OCI-LY1 (cell line): Measurements from ENCODE around the gene SCRN1.

Experiments used
- H2AFZ ChIP-seq: fragments of 200-600 bp; sonication (generic), shearing (Covaris generic); 2 replicates; pipeline ENCODE4 v1.6.0; 2014; ENCODE audit warnings: antibody characterized with exemption, mild to moderate bottlenecking, low read length
- H3F3A ChIP-seq: fragments of 200-600 bp; sonication (generic), shearing (Covaris generic); 2 replicates; pipeline ENCODE4 v1.6.0; 2014; ENCODE audit warnings: mild to moderate bottlenecking, antibody characterized with exemption, low read length, moderate library complexity; ENCODE audit not compliant: insufficient read depth
- H3K27ac ChIP-seq: fragments of 200-600 bp; sonication (generic); 2 replicates; pipeline ENCODE4 v1.5.1; 2014; ENCODE audit warnings: low read length, mixed run types, mild to moderate bottlenecking, low read depth; ENCODE audit not compliant: poor library complexity, severe bottlenecking
- H3K27me3 ChIP-seq: fragments of 200-600 bp; sonication (generic); 2 replicates; pipeline ENCODE4 v1.6.0; 2014; ENCODE audit warnings: antibody characterized with exemption, mild to moderate bottlenecking, low read length, moderate library complexity; ENCODE audit not compliant: insufficient read depth
- H3K36me3 ChIP-seq: fragments of 200-600 bp; sonication (generic); 2 replicates; pipeline ENCODE4 v1.6.1; 2014; ENCODE audit warnings: mild to moderate bottlenecking, antibody characterized with exemption, low read length, moderate library complexity, mixed read lengths; ENCODE audit not compliant: insufficient read depth
- H3K4me1 ChIP-seq: fragments of 200-600 bp; sonication (generic); 2 replicates; pipeline ENCODE4 v1.5.1; 2014; ENCODE audit warnings: mild to moderate bottlenecking, low read length, moderate library complexity; ENCODE audit not compliant: insufficient read depth, severe bottlenecking
- H3K4me2 ChIP-seq: fragments of 200-600 bp; sonication (generic), shearing (Covaris generic); 2 replicates; pipeline ENCODE4 v1.6.1; 2014; ENCODE audit warnings: low read length
- H3K4me3 ChIP-seq: fragments of 200-600 bp; sonication (generic); 2 replicates; pipeline ENCODE4 v1.5.1; 2014; ENCODE audit warnings: low read length, low read depth, mild to moderate bottlenecking, mixed read lengths; ENCODE audit not compliant: poor library complexity, severe bottlenecking
- H3K79me2 ChIP-seq: fragments of 200-600 bp; shearing (Covaris generic); 2 replicates; pipeline ENCODE4 v1.6.1; 2016; ENCODE audit warnings: mixed run types, low read length, mixed read lengths; ENCODE audit not compliant: insufficient read depth
- H3K9ac ChIP-seq: fragments of 200-600 bp; sonication (generic), shearing (Covaris generic); 2 replicates; pipeline ENCODE4 v1.6.1; 2014; ENCODE audit warnings: mild to moderate bottlenecking, low read length, mixed read lengths
- H3K9me2 ChIP-seq: fragments of 200-600 bp; sonication (generic), shearing (Covaris generic); 2 replicates; pipeline ENCODE4 v1.6.1; 2014; ENCODE audit warnings: low read depth, mild to moderate bottlenecking, low read length, mixed read lengths
- H3K9me3 ChIP-seq: fragments of 200-600 bp; shearing (Covaris generic); 2 replicates; pipeline ENCODE4 v1.6.1; 2014; ENCODE audit warnings: low read length, mixed read lengths
- H4K20me1 ChIP-seq: fragments of 200-600 bp; sonication (generic), shearing (Covaris generic); 2 replicates; pipeline ENCODE4 v1.6.0; 2016; ENCODE audit warnings: mild to moderate bottlenecking, low read length; ENCODE audit not compliant: insufficient read depth
- CTCF ChIP-seq: fragments of 200-600 bp; sonication (generic), shearing (Covaris generic); IDR thresholded peaks from 2 replicates; pipeline ENCODE4 v1.5.1; 2017; ENCODE audit warnings: mild to moderate bottlenecking, antibody characterized with exemption, low read length, moderate library complexity, mixed read lengths
- EZH2 ChIP-seq: fragments of 200-600 bp; sonication (generic), shearing (Covaris generic); IDR thresholded peaks from 2 replicates; pipeline ENCODE4 v1.8.0; 2017; ENCODE audit warnings: borderline replicate concordance, mixed run types, mild to moderate bottlenecking, antibody characterized with exemption, low read length, moderate library complexity, mixed read lengths

The SCRN1 gene

GRCh38 chr7:30022991-30023390 lies 33.4 kb upstream of the SCRN1 start:
- TF ChIP-seq CTCF (no peak), EZH2 (no peak)
- no peak overlapping the region for H3K4me3 ChIP-seq
- no peak overlapping the region for H3K4me2 ChIP-seq
- peaks cover 12% of the 10 kb centered on the region for H3K79me2 ChIP-seq
- no peak overlapping the region for H2AFZ ChIP-seq
- no peak overlapping the region for H3K9ac ChIP-seq
- peaks cover 48% of the 10 kb centered on the region for H3K4me1 ChIP-seq
- H3K9me2 ChIP-seq = no peaks in the 10 kb centered on the region
- no peaks in the 10 kb centered on the region for H3K27me3 ChIP-seq
- no peaks in the 10 kb centered on the region for H4K20me1 ChIP-seq
- H3K27ac ChIP-seq = no peak overlapping the region
- no peaks in the 10 kb centered on the region for H3F3A ChIP-seq
- H3K9me3 ChIP-seq = 0 out of 2 replicates have a peak, but pooled peaks cover 3% of the 10 kb centered on the region
- peaks cover 23% of the 10 kb centered on the region for H3K36me3 ChIP-seq

- Histone ChIP-seq H3K9me3 (0 out of 2 replicates have a peak, but pooled peaks cover 3% of the 10 kb centered on the region), H3K27ac (peak overlapping the region; percentile 20), H3K27me3 (no peaks in the 10 kb centered on the region), H3K79me2 (peaks cover 5% of the 10 kb centered on the region), H4K20me1 (no peaks in the 10 kb centered on the region), H3K9me2 (no peaks in the 10 kb centered on the region), H3K36me3 (peaks cover 34% of the 10 kb centered on the region), H3K4me1 (peaks cover 37% of the 10 kb centered on the region), H3K9ac (no peak overlapping the region), H3F3A (no peaks in the 10 kb centered on the region), H3K4me2 (peak overlapping the region; percentile 37; the same call in 1 of the 2 replicates), H2AFZ (no peak overlapping the region), H3K4me3 (no peak overlapping the region)
- TF ChIP-seq CTCF (no peak), EZH2 (no peak)
Observed at GRCh38 chr7:30020535-30020934, 30.9 kb upstream of the SCRN1 start.

DNA sequence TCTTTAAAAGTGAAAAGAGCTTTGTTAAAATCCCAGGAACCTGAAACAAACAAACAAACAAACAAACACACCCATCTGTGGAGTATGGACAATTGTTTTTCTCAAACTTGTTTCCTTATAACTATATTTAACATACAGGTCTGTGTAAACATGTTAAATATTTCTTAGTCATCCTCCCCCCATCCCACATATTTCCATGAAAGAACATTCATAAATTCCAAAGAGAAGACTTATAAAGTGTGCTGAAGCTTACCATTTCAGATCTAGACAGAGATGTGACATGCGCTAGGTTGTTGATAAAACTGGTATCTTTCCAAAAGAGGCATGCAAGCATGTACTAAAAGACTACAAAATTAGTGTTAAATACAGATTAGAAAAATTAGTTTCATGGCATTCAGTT lies 30.4 kb upstream of the SCRN1 start:
- Histone ChIP-seq H3F3A (no peaks in the 10 kb centered on the region), H3K9ac (no peak overlapping the region), H3K27ac (no peak overlapping the region), H3K4me2 (no peak overlapping the region), H3K9me2 (no peaks in the 10 kb centered on the region), H3K27me3 (no peaks in the 10 kb centered on the region), H4K20me1 (no peaks in the 10 kb centered on the region), H3K9me3 (0 out of 2 replicates have a peak, but pooled peaks cover 3% of the 10 kb centered on the region), H2AFZ (no peak overlapping the region), H3K4me1 (peaks cover 32% of the 10 kb centered on the region), H3K4me3 (no peak overlapping the region), H3K79me2 (no peaks in the 10 kb centered on the region), H3K36me3 (peaks cover 35% of the 10 kb centered on the region)
- TF ChIP-seq CTCF (no peak), EZH2 (no peak)
